Measurements from ENCODE around the gene LIN7A. TPM values are rescaled to one million over a fixed set of nuclear protein-coding genes. Genes with fewer than 3 reads are reported as not detected.

LIN7A gene
- total and polyA plus RNA-seq, 12 donors, result 0.35 to 6.0 (median 2.7) TPM

- no peaks in the 10 kb centered on the region for H3K9me3 ChIP-seq (replicated peaks in 1 of 3)
- peaks cover 8 to 10% of the 10 kb centered on the region in 2 donors for H3K4me1 ChIP-seq (replicated peaks in 1 of 2)
- H3K36me3 ChIP-seq (replicated peaks in 1 of 2), result no peaks in the 10 kb centered on the region
- TF ChIP-seq, protein P1, sequence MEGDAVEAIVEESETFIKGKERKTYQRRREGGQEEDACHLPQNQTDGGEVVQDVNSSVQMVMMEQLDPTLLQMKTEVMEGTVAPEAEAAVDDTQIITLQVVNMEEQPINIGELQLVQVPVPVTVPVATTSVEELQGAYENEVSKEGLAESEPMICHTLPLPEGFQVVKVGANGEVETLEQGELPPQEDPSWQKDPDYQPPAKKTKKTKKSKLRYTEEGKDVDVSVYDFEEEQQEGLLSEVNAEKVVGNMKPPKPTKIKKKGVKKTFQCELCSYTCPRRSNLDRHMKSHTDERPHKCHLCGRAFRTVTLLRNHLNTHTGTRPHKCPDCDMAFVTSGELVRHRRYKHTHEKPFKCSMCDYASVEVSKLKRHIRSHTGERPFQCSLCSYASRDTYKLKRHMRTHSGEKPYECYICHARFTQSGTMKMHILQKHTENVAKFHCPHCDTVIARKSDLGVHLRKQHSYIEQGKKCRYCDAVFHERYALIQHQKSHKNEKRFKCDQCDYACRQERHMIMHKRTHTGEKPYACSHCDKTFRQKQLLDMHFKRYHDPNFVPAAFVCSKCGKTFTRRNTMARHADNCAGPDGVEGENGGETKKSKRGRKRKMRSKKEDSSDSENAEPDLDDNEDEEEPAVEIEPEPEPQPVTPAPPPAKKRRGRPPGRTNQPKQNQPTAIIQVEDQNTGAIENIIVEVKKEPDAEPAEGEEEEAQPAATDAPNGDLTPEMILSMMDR (IDR thresholded peaks at IDR 0.05), result no peak
- TF ChIP-seq POLR2A (IDR thresholded peaks at IDR 0.05), result no peak
- no peak for DNase-seq
- H3K4me3 ChIP-seq, result no peak overlapping the region
- H3K27me3 ChIP-seq, result no peaks in the 10 kb centered on the region
- H3K27ac ChIP-seq, result no peak overlapping the region
- WGBS, 4 donors, result 69 to 89% (median 78%) methylated on average over 2 of the region's 2 CpGs
- intact Hi-C loops (cut with DNase I), result no loop called here
Observed at GRCh38 chr12:80780746-80781145, 157.0 kb downstream of the LIN7A start.

DNA sequence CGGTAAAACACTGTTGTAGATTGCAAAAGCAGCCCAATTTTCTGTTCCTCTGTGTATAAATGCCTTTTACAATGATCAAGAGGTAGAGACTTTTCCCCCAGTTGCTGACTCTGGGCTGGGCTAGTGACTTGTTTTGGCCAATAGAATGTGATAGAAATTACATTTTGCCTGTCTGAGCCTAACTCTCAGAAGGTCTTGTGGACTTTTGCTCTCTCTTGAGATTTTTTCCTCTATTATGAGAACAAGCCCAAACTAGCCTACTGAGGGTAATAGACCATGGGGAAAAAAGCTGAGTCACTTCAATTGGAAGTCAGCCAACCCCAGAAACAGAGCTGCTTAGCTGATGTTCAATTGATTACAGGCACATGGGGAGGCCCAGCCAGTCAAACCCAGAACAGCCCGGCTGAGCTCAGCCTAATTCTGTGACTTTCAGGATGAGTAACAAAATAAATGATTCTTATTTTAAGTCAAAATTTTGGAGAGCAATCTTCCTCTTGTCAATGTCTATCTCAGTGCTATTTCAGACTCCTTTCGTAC, 159.7 kb downstream of the LIN7A start:
- DNase-seq, result peak; percentile 44 to 83 (median 58)
- 60 to 73% (median 66%) methylated on average over 3 of the region's 3 CpGs for WGBS, 4 donors
- H3K4me1 ChIP-seq (replicated peaks in 1 of 2), result peaks cover 8 to 10% of the 10 kb centered on the region in 2 donors
- no peak for TF ChIP-seq POLR2A (IDR thresholded peaks at IDR 0.05)
- no peaks in the 10 kb centered on the region for H3K36me3 ChIP-seq (replicated peaks in 1 of 2)
- H3K27ac ChIP-seq, result peak overlapping the region in 2 of 5 donors; percentile 43 to 53
- no peaks in the 10 kb centered on the region for H3K27me3 ChIP-seq
- no peaks in the 10 kb centered on the region for H3K9me3 ChIP-seq (replicated peaks in 1 of 3)
- H3K4me3 ChIP-seq, result no peak overlapping the region
- intact Hi-C loops (cut with DNase I), result no loop called here

- H3K4me3 ChIP-seq, result no peak overlapping the region
- 76 to 83% (median 79%) methylated on average over 4 of the region's 4 CpGs for WGBS, 4 donors
- no peak for DNase-seq
- no peaks in the 10 kb centered on the region for H3K36me3 ChIP-seq (replicated peaks in 1 of 2)
- TF ChIP-seq POLR2A (IDR thresholded peaks at IDR 0.05), result no peak
- TF ChIP-seq, protein P1 (IDR thresholded peaks at IDR 0.05), result no peak
- peak overlapping the region in 2 of 5 donors; percentile 43 to 53 for H3K27ac ChIP-seq
- intact Hi-C loops (cut with DNase I), result no loop called here
- H3K4me1 ChIP-seq (replicated peaks in 1 of 2), result peaks cover 8 to 10% of the 10 kb centered on the region in 2 donors
- H3K27me3 ChIP-seq, result no peaks in the 10 kb centered on the region
- H3K9me3 ChIP-seq (replicated peaks in 1 of 3), result no peaks in the 10 kb centered on the region
Observed at GRCh38 chr12:80777587-80777986, 160.1 kb downstream of the LIN7A start.

DNA sequence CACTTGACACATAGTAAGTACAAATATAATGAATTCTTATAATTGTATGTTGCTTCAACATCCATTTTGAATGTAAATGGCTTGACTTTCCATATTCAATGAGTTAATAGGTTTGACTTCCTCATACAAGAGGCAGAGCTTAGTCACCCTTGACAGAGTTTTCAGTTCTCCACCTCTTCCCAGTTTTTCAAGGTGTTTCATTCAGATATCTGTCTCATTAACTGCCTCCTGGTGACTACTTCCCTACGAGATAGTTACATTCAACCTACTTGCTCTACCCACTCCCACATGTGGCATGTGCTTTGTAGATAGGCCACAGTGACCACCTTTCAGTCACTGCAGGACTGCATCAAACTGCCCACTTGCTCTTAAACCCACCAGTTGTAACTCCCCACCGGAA, 161.0 kb downstream of the LIN7A start:
- intact Hi-C loops (cut with DNase I), result no loop called here
- WGBS, 4 donors, result 85 to 90% (median 86%) methylated on average over 2 of the region's 2 CpGs
- no peak for DNase-seq
- no peak overlapping the region for H3K27ac ChIP-seq
- no peaks in the 10 kb centered on the region for H3K9me3 ChIP-seq (replicated peaks in 1 of 3)
- TF ChIP-seq, protein P1 (IDR thresholded peaks at IDR 0.05), result no peak
- no peak for TF ChIP-seq POLR2A (IDR thresholded peaks at IDR 0.05)
- H3K27me3 ChIP-seq, result no peaks in the 10 kb centered on the region
- H3K4me1 ChIP-seq (replicated peaks in 1 of 2), result peaks cover 8 to 10% of the 10 kb centered on the region in 2 donors
- H3K4me3 ChIP-seq, result no peak overlapping the region
- H3K36me3 ChIP-seq (replicated peaks in 1 of 2), result no peaks in the 10 kb centered on the region

DNA sequence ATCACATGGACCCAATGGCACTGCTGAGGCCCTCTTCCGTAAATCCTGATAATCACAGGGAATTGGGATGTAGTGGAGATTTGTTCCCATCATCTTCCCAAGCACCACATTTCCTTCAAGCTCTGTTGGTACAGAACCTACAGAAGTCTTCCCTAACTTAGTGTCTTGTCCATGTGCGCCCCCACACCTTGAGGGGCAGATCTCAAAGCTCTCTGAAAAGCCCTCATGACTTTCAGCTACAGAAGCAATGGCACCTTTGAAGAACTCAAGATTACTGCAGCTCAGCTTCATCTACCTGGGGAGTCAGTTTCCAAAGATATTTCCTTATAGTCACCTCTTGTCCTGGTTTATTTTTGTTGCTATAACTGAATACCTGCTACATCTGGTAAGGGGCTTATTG, 166.8 kb downstream of the LIN7A start:
- H3K4me3 ChIP-seq, result no peak overlapping the region
- H3K27ac ChIP-seq, result no peak overlapping the region
- DNase-seq, result no peak
- H3K36me3 ChIP-seq (replicated peaks in 1 of 2), result no peaks in the 10 kb centered on the region
- no peak for TF ChIP-seq POLR2A (IDR thresholded peaks at IDR 0.05)
- TF ChIP-seq, protein P1 (IDR thresholded peaks at IDR 0.05), result no peak
- WGBS, 4 donors, result 90 to 97% (median 95%) methylated on average over 2 of the region's 2 CpGs
- intact Hi-C loops (cut with DNase I), result no loop called here
- no peaks in the 10 kb centered on the region for H3K4me1 ChIP-seq (replicated peaks in 1 of 2)
- H3K27me3 ChIP-seq, result no peaks in the 10 kb centered on the region
- H3K9me3 ChIP-seq (replicated peaks in 1 of 3), result no peaks in the 10 kb centered on the region

Measured in adrenal gland (tissue), 12 donors.